DND-41 (cell line): ENCODE results near the gene OPRD1.

ENCODE experiments used
- EZH2 ChIP-seq: IDR thresholded peaks from 3 replicates; pipeline ENCODE4 v1.6.1; 2012; ENCODE audit warnings: borderline replicate concordance, low read depth, mild to moderate bottlenecking, moderate library complexity, low read length, inconsistent platforms; ENCODE audit not compliant: severe bottlenecking
- TF ChIP-seq, protein P1 (sequence below): IDR thresholded peaks from 2 replicates; pipeline ENCODE4 v1.5.1; 2012; ENCODE audit warnings: borderline replicate concordance, low read length, moderate library complexity, mild to moderate bottlenecking; ENCODE audit not compliant: poor library complexity, severe bottlenecking; ENCODE audit errors: extremely low read depth

DNA sequence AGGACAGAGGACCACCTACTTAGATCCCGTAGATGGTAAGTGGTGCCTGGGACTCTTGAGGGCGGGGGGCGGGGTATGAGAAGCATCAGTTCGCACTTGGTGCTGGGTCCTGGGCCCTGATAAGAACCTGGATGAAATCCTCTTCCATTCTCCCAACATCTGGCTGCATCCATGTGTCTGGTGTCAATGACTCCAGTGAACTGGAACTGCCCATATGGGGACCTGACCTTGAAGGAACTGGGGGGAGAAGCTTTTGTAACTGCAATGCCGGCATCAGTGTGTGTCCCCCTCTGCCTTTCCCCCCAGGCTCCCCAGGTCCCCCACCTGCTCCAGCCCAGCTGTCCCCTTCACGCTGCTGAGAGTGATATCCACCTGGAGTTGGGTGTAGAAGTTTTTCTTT lies 52.7 kb downstream of the OPRD1 start:
- TF ChIP-seq, protein P1, sequence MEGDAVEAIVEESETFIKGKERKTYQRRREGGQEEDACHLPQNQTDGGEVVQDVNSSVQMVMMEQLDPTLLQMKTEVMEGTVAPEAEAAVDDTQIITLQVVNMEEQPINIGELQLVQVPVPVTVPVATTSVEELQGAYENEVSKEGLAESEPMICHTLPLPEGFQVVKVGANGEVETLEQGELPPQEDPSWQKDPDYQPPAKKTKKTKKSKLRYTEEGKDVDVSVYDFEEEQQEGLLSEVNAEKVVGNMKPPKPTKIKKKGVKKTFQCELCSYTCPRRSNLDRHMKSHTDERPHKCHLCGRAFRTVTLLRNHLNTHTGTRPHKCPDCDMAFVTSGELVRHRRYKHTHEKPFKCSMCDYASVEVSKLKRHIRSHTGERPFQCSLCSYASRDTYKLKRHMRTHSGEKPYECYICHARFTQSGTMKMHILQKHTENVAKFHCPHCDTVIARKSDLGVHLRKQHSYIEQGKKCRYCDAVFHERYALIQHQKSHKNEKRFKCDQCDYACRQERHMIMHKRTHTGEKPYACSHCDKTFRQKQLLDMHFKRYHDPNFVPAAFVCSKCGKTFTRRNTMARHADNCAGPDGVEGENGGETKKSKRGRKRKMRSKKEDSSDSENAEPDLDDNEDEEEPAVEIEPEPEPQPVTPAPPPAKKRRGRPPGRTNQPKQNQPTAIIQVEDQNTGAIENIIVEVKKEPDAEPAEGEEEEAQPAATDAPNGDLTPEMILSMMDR = no peak
- TF ChIP-seq EZH2 = no peak
